ENCODE measurements around the gene HDAC9.

The HDAC9 gene

DNA sequence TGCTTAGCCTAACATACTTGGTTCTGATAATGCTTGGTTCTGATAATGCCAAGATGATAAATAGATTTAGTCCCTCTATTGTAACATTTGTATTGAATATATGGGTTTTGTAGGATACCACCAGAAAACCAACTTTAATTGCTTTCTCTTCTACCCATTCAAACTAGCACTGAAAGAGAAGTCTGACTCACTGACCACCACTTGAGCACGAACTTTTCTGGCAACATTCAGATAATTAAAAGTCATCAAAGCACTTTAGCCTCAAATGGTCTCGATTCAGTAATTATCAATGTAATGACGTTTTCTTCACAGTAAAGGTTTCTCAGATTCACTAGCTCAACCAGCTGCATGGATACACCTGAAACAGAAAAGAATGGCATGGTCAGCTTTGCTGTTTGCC lies 63.0 kb downstream of the HDAC9 start:
- peak; percentile 42 for DNase-seq

DNA sequence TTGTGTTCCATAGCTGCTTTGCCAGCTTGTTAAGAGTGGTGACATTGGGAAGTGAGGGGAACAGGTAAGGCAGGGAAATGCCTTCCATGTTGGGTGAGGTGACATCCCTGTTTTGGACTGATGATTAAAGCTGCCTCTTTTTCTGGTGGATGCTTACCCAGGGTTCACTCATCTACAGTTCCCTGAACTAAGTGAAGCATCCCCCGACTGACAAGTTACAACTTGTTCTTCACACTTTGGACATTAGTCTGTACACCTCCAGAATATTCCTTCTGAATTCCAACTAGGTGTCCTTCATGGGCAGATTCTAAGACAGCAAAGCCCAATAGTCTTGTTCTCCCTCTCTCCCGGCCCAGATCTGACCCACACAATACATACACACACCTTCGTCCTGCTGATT lies 63.4 kb downstream of the HDAC9 start:
- DNase-seq: peak; percentile 42

DNA sequence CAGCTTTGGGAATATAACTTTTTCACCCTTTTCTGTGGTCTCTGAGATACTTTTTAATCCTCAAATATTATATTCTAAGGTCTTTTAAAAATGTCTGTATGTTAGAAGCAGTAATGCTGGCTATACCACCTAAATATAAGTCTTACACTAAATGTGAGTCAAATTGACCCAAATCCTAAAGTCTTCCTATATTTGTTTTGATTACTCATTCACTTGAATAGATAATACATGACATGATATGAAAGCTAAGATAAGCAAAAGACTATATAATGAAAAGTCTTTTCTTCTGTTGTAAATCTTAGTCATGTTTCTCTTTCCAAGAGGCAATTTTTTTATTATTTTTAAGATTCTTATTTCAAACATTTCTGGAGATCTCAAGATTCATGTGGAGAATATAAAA lies 64.2 kb downstream of the HDAC9 start:
- DNase-seq: no peak

DNA sequence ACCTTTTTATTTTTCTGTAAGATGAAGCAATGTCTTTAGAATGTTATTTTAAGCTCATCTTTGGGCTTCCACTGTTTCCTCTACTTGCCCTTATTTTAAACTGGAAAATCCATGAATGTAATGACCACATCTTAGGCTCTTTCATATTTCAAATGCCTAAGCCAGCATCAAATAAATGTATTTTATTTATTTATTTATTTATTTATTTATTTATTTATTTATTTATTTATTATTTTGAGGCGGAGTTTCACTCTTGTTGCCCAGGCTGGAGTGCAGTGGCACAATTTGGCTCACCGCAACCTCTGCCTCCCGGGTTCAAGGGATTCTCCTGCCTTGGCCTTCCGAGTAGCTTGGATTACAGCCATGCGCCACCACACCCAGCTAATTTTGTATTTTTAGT lies 69.2 kb downstream of the HDAC9 start:
- no peak for DNase-seq

DNA sequence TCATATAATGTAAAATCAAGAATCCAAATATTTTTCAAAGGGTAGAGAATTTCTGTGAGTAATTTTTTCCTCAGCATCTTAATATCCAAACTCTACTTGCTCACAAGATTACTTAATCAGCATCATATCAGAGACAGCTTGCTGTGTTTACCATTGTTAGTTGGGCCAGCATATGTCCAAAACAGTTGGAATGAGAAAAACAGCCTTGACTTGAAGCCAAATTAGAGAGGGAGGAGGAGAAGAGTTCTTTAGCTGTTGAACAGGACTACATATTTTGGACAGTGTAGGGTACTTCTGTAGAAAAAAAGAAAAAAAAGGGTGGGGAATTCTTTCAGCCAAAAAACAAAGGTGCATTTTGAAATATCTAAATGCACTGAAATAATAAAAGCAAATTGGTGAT lies 69.8 kb downstream of the HDAC9 start:
- no peak for DNase-seq

DNA sequence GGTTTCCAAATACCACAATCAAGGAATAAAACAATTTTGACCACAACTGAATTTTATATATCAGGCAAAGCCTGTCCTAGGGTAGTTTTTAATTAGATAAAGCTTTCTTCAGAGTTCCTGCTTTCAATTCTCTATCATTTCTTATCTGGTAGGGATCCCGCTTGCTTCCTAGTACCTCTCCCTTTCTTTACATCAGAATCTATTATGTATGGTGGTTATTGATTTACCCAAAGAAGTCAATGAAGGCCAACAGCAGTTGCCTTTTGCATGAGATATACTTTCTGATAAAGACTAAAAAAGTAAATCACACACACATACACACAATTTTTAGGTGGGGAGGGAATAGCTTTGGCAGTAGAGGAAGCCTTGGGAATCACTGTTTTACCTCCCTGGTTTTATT lies 70.7 kb downstream of the HDAC9 start:
- DNase-seq: no peak

DNA sequence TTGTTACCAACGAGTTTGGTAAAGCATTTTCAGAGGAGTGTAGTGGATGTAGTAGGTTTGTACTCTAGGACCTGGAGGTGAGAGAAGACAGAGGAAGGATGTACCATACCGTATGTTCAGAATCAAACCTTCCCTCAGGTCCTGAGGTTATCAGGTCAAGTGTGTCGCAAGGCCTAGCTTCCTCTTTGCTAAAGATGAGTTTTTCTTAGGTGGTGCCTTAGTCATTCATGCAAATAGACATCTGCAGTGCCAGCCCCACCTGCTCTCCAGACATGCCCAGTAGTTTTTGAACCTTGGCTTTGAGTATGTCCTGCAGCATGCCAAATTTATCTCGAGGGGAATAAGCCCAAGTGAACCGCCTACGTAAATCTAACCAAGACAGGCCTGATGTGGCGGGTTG lies 71.3 kb downstream of the HDAC9 start:
- no peak for DNase-seq

DNA sequence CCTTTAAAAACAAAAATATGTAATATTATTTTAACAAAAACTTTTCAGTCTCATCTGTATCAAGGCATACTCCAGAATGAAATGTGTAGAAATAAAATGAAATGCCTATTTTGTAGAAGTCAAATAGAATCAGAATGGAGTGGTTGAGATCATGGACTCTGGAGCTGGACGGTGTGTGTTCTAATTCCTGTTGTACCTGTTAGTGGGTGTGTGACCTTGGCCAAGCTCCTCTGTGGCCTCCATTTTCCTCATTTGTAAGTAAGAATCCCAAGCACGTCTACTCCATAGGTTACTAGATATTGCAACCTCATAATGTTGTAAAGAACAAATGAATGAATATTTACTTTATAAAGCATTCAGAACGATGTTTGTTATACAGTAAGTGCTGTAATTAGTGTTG lies 74.9 kb downstream of the HDAC9 start:
- no peak for DNase-seq

DNA sequence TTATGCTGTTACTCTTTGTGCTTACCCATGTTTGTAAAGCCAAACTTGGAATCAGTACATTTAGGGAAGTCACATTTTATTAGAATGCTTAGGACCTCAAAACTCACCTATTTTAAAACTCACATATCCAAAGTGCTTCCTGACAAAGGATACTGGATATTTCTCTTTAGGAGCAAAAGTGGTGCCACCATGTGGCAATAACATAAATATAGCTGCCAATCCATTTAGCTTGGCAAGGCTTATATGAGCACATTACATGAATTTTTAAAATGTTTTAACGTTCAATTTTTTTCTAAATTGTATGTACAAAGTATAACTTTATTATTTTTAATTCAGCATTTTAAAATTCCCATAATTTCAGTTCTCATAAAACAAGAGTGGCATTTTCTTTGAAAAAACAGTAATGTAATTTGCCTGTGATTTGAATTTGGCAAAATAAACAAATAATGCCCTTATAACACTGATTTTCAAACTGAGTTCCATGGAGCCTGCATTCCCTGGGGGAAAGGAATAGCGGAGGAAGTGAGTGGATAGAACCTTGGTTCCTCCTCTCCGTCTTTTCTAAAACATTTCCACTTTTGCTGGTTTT lies 75.4 kb downstream of the HDAC9 start:
- peak; percentile 16 for DNase-seq

DNA sequence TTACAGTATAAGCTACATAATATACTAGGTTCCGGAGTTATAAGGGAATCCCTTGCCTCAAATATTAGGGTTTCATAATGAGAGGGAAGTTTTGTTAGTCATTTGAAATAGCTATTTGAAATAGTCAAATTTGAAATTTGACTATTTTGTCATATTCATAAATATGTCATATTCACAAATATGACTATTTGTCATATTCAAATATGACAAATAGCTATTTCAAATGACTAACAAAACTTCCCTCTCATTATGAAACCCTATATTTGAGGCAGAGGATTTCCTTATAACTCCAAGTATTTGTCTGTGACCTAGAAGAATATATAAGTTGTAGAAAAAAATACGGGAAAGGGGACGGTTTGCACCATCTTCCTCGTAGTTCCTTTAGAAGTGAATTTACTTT lies 76.6 kb downstream of the HDAC9 start:
- no peak for DNase-seq

DNA sequence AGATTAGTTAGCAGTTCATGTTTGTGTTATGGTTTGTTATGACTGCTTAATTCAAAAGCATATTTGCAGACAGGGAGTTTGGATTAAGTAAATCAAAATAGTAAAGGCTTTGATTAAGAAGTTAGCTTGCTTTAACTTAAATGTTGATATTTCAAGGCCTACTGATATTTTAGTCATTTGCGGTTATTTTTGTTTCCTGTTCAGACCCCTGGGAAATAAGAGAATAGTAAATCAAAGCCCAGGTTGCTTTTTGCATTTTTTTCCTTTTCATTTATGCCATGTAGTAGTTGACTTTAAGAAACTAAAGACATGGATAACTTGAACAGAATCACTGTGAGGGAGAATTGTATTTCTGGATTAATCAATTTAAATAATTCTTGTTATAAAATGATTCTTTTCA lies 77.3 kb downstream of the HDAC9 start:
- no peak for DNase-seq

DNA sequence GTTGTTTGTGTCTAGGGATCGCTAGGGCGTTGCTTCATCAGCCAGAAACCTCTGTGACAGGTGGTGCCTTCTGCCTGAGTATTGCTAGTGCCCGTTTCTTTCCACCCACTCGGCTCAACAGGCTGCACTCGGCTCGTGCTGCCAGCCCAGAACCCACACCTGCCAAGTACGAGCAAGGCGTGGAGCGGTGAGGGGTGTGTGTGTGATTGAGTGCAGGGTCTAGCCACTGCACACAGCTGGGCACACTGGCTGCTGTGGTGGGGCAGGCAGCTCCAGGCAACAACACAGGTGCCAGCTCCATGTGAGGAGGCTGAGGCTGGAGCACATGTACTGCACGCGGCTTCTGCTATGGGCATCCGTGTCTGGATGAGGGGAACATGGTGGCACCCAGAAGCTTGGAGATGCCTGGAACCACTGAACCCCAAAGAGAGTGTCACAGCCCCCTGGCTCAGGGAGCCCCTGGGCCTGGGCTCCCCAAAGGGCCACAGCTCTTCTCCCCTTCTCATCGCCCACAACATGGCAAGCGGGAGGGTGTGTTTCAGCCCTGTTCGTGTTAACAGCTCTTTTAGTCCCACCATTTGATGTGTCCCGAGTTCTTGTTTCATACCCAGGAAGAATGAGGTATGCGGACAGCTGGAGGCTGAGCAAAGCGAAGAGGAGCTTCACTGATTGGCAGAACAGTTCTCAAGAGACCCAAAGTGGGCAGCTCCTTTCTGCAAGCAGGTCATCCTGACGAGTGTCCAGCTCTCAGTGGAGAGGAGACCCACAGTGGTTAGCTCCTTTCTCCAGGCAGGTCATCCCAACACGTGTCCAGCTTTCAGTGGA lies 78.1 kb downstream of the HDAC9 start:
- no peak for DNase-seq

DNA sequence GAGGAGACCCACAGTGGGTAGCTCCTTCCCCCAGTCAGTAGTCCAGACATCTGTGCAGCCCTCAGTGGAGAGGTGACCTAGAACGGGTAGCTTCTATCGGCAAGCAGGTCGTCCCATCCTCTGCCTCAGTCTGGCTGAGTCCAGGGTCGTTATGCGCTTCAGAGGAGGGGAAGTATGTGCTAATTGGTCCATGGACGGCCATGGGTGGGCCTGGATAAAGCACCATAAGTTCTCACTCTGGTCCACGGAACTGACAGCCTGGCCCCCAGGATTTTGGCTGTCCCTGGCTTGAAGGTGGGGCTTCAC lies 78.6 kb downstream of the HDAC9 start:
- no peak for DNase-seq

DNA sequence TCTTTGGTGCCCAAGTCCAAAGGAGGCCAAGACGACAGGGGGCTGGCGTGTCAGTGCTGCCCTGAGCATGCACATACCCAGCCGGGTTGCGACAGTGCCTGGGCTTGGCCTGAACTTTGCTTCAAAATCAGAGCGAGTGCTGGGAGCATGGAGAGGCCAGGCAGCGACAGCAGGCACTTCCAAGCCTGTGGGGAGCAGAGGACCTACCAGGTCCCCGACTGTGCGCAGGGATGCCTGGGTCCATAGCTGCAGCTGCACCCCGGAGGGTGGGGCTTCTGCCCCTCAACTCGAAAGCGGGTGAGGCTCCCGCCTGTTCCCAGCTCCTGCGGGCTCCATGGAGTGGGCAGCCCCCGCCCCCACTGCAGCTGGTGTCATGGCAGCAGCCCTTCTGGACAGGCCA lies 79.1 kb downstream of the HDAC9 start:
- no peak for DNase-seq

DNA sequence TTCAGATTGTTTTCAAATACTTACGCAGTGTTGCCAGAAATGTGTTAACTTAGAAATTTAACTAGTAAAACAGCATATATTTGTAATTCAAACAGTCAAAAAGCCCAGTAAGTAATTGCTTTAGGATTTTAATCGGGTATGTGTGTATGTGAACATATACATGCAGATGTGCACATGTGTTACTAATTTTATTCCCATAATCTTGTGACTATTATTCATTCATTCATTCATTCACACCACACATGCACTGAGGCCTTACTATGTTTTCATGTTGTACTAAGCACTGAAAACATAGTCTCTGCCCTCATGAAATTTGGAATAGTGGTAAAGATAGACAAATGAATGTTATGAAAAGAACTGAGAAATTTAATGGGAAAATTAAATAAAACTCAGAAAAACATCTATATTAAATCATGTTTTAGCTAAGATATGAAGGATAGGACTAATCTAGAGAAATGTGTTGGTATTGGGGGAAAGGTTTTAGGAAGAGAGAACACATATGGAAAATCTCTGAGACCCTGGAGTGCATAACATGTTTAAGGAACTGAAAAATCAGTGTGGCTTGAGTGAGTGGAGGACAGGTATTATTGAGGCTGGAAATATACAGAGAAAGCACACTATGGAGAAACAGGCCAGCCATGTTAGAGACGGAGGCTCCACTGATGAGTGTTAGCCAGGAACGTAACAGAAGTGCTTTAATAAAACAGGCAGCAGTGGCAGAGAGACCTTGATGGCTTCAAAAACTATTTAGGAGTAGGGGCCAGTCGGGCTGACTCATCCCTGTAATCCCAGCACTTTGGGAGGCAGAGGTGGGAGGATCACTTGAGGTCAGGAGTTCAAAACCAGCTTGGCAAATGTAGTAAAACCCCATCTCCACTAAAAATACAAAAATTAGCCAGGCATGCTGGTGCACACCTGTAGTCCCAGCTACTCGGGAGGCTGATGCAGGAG lies 80.3 kb downstream of the HDAC9 start:
- DNase-seq: no peak

DNA sequence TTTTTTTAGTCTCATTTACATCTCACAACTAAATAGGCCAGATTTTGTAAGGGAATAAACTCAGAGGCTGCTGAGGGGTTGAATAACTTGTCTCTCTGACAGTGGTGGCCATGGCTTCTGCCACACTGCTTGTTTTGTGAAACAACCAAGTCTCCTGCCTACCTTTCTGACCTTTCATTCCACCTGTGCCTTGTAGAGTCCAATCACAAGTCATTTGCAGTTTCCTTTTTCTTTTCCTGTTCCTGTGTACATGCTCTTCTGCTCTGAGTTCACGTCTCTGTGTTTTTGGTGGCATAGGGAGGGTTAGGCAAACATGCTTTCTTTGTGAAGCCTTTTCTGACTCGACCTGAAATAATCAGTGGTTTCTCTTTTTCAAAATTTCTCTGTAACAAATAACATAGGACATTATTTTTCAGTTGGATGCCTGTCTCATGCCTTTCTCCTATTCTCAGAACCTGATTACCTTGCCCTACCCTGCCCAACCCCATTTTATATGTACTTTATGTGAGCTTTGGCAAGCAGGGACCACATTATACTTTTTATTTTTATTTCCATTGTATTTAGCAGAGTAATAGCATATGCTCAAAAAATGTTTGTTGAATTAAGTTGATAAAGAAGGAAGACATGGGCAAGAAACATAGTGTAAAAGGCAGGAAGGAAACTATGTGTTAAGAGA lies 81.7 kb downstream of the HDAC9 start:
- DNase-seq: no peak

DNA sequence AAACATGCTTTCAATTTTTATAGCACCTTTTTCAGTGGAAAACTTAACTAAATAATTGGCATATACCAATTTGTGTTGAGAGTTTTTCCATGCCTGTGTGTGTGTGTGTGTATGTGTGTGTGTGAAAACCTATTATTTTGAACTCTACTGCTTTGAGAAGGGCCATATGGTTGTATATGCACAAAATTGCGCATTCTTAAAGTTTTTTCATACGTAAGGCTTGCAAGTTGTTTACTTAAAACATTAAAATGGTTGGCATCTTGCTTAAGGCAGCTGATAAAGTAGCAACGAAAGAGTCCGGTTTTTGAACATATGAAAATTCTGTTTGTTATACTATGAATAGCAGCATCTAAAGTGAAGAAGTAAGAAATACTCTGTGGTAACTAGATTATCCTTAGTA lies 84.1 kb downstream of the HDAC9 start:
- no peak for DNase-seq

DNA sequence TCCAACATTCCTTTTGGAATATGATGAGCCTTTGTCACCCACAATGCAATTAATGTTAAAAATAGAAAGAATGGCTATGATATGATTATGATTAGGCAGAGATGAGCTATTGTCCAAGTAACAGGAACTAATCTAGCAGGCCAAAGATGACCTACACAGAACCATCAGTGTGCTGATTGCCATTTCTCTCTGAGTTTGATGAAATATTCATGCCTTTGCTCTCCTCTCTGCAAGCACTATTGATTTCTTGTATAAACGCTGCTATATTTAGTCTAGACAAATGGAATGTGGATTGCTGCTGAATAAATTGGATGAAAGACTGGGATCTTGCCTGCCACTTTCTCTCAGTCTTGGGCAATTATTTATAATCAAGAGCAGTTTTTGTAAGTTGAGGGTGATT lies 85.4 kb downstream of the HDAC9 start:
- no peak for DNase-seq

DNA sequence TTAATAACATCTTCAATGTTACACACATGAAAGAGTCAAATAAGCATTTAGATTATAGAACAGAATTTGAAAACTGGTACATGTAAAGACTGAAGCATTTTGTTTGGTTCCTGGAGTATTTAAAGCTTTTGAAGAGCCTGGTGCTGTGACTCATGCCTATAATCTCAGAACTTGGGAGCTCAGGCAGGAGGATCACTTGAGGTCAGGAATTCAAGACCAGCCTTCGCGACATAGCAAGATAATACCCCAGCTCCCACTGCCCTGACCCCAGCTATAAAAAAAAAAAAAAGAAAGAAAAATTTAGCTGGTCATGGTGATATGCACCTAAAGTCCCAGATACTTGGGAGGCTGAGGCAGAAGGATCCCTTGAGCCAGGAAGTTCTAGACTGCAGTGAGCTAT lies 87.8 kb downstream of the HDAC9 start:
- DNase-seq: peak; percentile 9

DNA sequence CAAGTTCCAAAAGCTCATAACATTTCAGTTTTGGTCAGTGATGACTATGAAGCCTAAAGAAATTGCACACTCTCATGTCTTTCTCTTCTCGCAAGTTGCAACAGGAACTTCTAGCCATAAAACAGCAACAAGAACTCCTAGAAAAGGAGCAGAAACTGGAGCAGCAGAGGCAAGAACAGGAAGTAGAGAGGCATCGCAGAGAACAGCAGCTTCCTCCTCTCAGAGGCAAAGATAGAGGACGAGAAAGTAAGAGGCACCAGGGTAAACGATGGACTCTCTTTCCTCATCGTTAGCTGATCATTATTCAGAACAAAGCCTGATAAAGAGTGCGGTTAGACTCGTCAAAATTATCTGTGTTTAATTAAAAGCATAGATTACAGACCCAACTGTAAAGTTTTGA lies 94.7 kb downstream of the HDAC9 start:
- no peak for DNase-seq

DNA sequence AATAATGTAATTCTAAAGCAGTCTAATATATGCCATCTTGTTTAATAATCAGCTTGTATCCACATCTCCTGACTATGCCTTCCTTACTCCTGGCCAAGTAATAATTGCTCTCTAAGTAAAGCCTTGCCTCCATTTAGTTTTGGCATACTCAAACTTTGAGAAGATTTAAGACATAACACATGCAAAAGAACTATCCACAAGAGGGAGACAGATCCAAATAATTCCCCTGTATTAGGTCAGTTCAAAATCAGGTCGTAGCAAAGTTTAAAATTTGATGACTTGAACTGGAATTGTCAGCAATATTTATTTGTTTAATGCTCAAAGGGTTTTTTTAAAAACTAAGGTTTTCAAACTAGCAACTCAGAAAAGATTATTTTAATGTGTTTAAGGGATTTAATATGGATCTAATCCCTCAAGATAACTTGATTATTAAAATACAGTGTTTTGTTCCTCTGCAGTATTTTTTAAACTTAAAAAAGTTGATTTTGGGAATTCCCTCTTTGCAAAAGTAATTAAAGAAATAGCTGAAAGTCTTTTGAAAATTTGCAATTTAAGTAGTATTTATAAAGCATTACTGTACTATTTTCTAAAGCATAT lies 95.3 kb downstream of the HDAC9 start:
- DNase-seq: no peak

DNA sequence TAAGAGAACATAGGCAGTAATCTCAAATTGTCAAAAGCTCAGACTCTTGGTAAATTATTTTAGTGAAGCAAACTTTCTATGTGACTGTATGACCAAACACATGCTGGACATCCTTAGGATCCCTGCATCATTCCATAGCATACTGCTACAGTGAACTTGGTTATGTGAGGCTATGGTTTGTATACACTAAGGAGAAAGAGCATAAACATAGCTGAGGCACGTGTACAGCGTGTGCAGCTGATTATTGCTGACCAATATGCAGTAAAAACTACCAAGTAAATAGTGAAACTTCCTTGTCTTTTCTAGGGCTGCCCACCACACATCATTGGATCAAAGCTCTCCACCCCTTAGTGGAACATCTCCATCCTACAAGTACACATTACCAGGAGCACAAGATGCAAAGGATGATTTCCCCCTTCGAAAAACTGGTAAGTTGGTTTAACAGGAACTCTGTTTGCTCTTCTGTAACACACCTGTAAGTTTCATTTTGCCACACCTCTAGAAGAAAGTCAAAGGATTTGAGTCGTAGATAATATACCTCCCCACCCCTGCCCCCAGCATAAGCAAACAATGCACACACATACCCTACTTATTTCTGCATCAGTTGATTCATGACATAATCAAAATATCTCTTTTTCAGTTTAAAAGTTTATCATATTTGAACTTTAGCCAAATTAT lies 98.2 kb downstream of the HDAC9 start:
- no peak for DNase-seq

Measured in kidney glomerular epithelial cell (primary cell).